GM19043 (cell line): ENCODE measurements around the gene RUFY1.

Experiments used
- ATAC-seq: cut with Tn5 transposase; IDR thresholded peaks from one replicate; pipeline ENCODE4 v1.9.1; 2021; ENCODE audit warnings: low read depth; ENCODE audit not compliant: unreplicated experiment

RUFY1 gene

GRCh38 chr5:179601871-179602625 is 51.7 kb downstream of the RUFY1 start:
- ATAC-seq, result no peak

- ATAC-seq, result no peak
Measured at GRCh38 chr5:179603308-179603707, 53.0 kb downstream of the RUFY1 start.

GRCh38 chr5:179605026-179605833 is 54.9 kb downstream of the RUFY1 start:
- ATAC-seq, result no peak

GRCh38 chr5:179606071-179606909 is 55.9 kb downstream of the RUFY1 start:
- ATAC-seq, result no peak

- no peak for ATAC-seq
Measured at GRCh38 chr5:179606910-179607159, 56.5 kb downstream of the RUFY1 start.

GRCh38 chr5:179607160-179607931 is 57.0 kb downstream of the RUFY1 start:
- ATAC-seq, result no peak

- ATAC-seq, result no peak
Measured at GRCh38 chr5:179608131-179608581, 57.8 kb downstream of the RUFY1 start.

- ATAC-seq, result no peak
Measured at GRCh38 chr5:179609834-179610108, 59.4 kb downstream of the RUFY1 start.

- ATAC-seq, result no peak
Measured at GRCh38 chr5:179610109-179610902, 60.0 kb downstream of the RUFY1 start.

- ATAC-seq, result no peak
Measured at GRCh38 chr5:179610903-179611265, 60.5 kb downstream of the RUFY1 start.

GRCh38 chr5:179612577-179613459 is 62.5 kb downstream of the RUFY1 start:
- ATAC-seq, result no peak

GRCh38 chr5:179613460-179614071 is 63.2 kb downstream of the RUFY1 start:
- no peak for ATAC-seq

GRCh38 chr5:179614745-179615144 is 64.4 kb downstream of the RUFY1 start:
- no peak for ATAC-seq

- no peak for ATAC-seq
Measured at GRCh38 chr5:179615203-179615602, 64.8 kb downstream of the RUFY1 start.

- ATAC-seq, result no peak
Measured at GRCh38 chr5:179616002-179616594, 65.7 kb downstream of the RUFY1 start.

- no peak for ATAC-seq
Measured at GRCh38 chr5:179617930-179618329, 67.6 kb downstream of the RUFY1 start.

- ATAC-seq, result no peak
Measured at GRCh38 chr5:179618923-179619554, 68.7 kb downstream of the RUFY1 start.

GRCh38 chr5:179619776-179620175 is 69.4 kb downstream of the RUFY1 start:
- ATAC-seq, result no peak
